ENCODE results near the gene NDUFS6. TPM values are rescaled to one million over a fixed set of nuclear protein-coding genes. Genes with fewer than 3 reads are reported as not detected.

Gene NDUFS6
- total and polyA plus RNA-seq, 2 of the 8 experiments (the other 6 are each of a cell fraction or from before 2014, with no cell fraction given), result 72.7 to 191 TPM

- TF ChIP-seq TAF7 (optimal IDR thresholded peaks at IDR 0.05; ENCODE audit: borderline replicate concordance, low read depth, low read length) (no peak), KDM5A (IDR thresholded peaks at IDR 0.05; ENCODE audit: low read length) (no peak), TEAD4 (IDR thresholded peaks at IDR 0.05; ENCODE audit: low read depth, low read length) (0 out of 2 replicates have a peak, but pooled peaks have one; percentile 26), USF2 (IDR thresholded peaks at IDR 0.05; ENCODE audit: low read length) (peak; percentile 95), E2F6 (IDR thresholded peaks at IDR 0.05) (0 out of 2 replicates have a peak, but pooled peaks have one; percentile 23), PHF8 (conservative IDR thresholded peaks at IDR 0.05; ENCODE audit: low read depth, low read length) (peak; percentile 78), MAFK (IDR thresholded peaks at IDR 0.05; ENCODE audit: low read depth, low read length) (no peak), TCF12 (IDR thresholded peaks at IDR 0.05; ENCODE audit: low read depth, low read length) (no peak), ATF3 (IDR thresholded peaks at IDR 0.05; ENCODE audit: insufficient read depth, low read depth, low read length) (peak; percentile 95), CBX8 (IDR thresholded peaks at IDR 0.05; ENCODE audit: borderline replicate concordance, low read depth, low read length) (no peak), MAX (IDR thresholded peaks at IDR 0.05) (peak; percentile 87), TBP (IDR thresholded peaks at IDR 0.05; ENCODE audit: low read depth, low read length) (peak; percentile 61; the same call in 1 of the 2 replicates), SRF (IDR thresholded peaks at IDR 0.05; ENCODE audit: low read depth, low read length) (no peak), YY1 (IDR thresholded peaks at IDR 0.05; ENCODE audit: low read depth, low read length) (peak; percentile 99), CREB1 (IDR thresholded peaks at IDR 0.05) (peak; percentile 92), POLR2A (IDR thresholded peaks at IDR 0.05; ENCODE audit: control extremely low read depth in 1 of 2, low read depth in 2 of 2, low read length in 2 of 2) (peak in 1 of 2 experiments; percentile 61; a peak in 2 of 3 replicates), KDM4A (IDR thresholded peaks at IDR 0.05; ENCODE audit: low read depth, low read length, severe bottlenecking) (peak; percentile 26), SIX5 (IDR thresholded peaks at IDR 0.05; ENCODE audit: low read depth, low read length) (no peak), ASH2L (IDR thresholded peaks at IDR 0.05; ENCODE audit: low read length) (peak; percentile 22)
These were observed 1.4 kb upstream of the NDUFS6 start, which contains the start of gene MRPL36 (continued) for GRCh38 chr5:1799602-1800471.
